ENCODE results near the gene ZNF202.

ZNF202 gene

GRCh38 chr11:123683428-123684170 lies 57.9 kb downstream of the ZNF202 start:
- no peak for DNase-seq (ENCODE audit: low read depth, low spot score)

- DNase-seq (ENCODE audit: low read depth, low spot score) = no peak
Measured at GRCh38 chr11:123682696-123683410, 58.6 kb downstream of the ZNF202 start.

- DNase-seq (ENCODE audit: low read depth, low spot score) = no peak
Measured at GRCh38 chr11:123681030-123681429, 60.4 kb downstream of the ZNF202 start.

GRCh38 chr11:123678246-123678645 lies 63.2 kb downstream of the ZNF202 start:
- DNase-seq (ENCODE audit: low read depth, low spot score) = no peak

GRCh38 chr11:123677510-123677909 lies 64.0 kb downstream of the ZNF202 start:
- DNase-seq (ENCODE audit: low read depth, low spot score) = no peak

GRCh38 chr11:123674297-123674696 lies 67.2 kb downstream of the ZNF202 start:
- no peak for DNase-seq (ENCODE audit: low read depth, low spot score)
